ENCODE results near the gene PRPF18.
A peak's percentile ranks its signal among the peaks of the same experiment; 100 is the strongest.

The PRPF18 gene

DNA sequence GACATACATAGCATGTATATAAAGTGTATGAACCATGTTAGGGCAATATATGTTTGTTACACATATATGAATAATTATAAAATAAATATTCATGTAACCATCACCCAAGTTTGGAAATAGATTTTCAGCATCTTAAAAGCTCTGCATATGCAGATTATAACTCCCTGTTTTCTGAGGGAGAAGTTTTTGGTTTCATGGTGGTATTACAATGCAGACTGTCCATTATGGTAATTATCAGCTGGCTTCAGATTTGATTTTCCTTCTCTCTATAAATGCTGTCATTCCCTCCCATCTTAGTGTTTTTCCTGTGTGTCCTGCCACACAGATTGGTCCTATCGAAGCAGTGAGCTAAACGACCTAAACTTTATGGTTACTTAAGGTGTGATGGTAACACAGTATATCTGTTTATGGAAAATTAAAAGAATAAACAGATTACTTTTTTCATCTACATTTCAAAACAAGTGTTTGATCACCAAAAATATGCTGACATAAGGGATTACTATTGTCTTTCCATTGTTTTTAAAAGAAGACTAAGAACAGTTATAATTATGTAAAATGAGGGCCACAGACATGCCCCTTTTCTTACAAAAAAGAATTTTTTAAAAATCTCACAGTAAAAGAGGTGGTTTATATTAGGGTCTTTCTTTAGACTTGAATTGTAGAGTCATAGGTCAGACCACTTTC is 17.7 kb downstream of the PRPF18 start:
- no peaks in the 10 kb centered on the region for H3K9me3 ChIP-seq (ENCODE audit: control insufficient read depth, insufficient read depth, low read depth, low read length)
- no peak overlapping the region for H3K9ac ChIP-seq (ENCODE audit: low read length)
- no peak overlapping the region for H3K27ac ChIP-seq (ENCODE audit: low read depth, low read length)
- H3K4me3 ChIP-seq (ENCODE audit: low read depth, low read length), result no peak overlapping the region
- peaks cover 24% of the 10 kb centered on the region for H3K36me3 ChIP-seq (ENCODE audit: control insufficient read depth, insufficient read depth, low read length)
- H3K27me3 ChIP-seq (ENCODE audit: control insufficient read depth, insufficient read depth, low read length), result no peaks in the 10 kb centered on the region
- no peaks in the 10 kb centered on the region for H3K4me1 ChIP-seq (ENCODE audit: control insufficient read depth, insufficient read depth, low read length)

- Histone ChIP-seq H3K27ac (ENCODE audit: low read depth, low read length) (no peak overlapping the region), H3K9ac (ENCODE audit: low read length) (peak overlapping the region; percentile 12), H3K27me3 (ENCODE audit: control insufficient read depth, insufficient read depth, low read length) (no peaks in the 10 kb centered on the region), H3K4me3 (ENCODE audit: low read depth, low read length) (no peak overlapping the region), H3K36me3 (ENCODE audit: control insufficient read depth, insufficient read depth, low read length) (peaks cover 26% of the 10 kb centered on the region), H3K4me1 (ENCODE audit: control insufficient read depth, insufficient read depth, low read length) (no peaks in the 10 kb centered on the region), H3K9me3 (ENCODE audit: control insufficient read depth, insufficient read depth, low read depth, low read length) (no peaks in the 10 kb centered on the region)
Observed at GRCh38 chr10:13608246-13608853, 21.6 kb downstream of the PRPF18 start.

- no peak overlapping the region for H3K9ac ChIP-seq (ENCODE audit: low read length)
- H3K4me1 ChIP-seq (ENCODE audit: control insufficient read depth, insufficient read depth, low read length), result peaks cover 26% of the 10 kb centered on the region
- H3K27ac ChIP-seq (ENCODE audit: low read depth, low read length), result no peak overlapping the region
- H3K4me3 ChIP-seq (ENCODE audit: low read depth, low read length), result no peak overlapping the region
- no peaks in the 10 kb centered on the region for H3K27me3 ChIP-seq (ENCODE audit: control insufficient read depth, insufficient read depth, low read length)
- H3K36me3 ChIP-seq (ENCODE audit: control insufficient read depth, insufficient read depth, low read length), result peaks cover 20% of the 10 kb centered on the region
- H3K9me3 ChIP-seq (ENCODE audit: control insufficient read depth, insufficient read depth, low read depth, low read length), result no peaks in the 10 kb centered on the region
Observed at GRCh38 chr10:13612654-13613373, 26.0 kb downstream of the PRPF18 start.

DNA sequence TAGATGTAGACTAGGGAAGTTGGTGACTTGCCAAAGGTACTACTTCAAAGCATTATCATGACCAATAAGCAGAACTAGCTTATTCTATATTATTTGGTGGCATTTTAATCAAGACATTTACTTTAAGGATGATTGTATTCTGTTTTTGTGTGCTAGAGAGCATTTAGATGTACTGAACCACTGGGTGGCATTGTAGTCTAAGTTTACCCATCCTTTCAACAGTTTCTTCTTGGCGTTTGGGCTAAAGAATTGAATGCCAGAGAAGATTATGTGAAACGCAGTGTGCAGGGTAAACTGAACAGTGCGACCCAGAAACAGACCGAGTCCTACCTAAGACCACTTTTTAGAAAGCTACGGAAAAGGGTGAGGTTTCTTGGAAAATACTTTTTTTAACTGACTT is 26.8 kb downstream of the PRPF18 start:
- Histone ChIP-seq H3K27ac (ENCODE audit: low read depth, low read length) (no peak overlapping the region), H3K4me1 (ENCODE audit: control insufficient read depth, insufficient read depth, low read length) (peaks cover 26% of the 10 kb centered on the region), H3K9ac (ENCODE audit: low read length) (no peak overlapping the region), H3K27me3 (ENCODE audit: control insufficient read depth, insufficient read depth, low read length) (no peaks in the 10 kb centered on the region), H3K9me3 (ENCODE audit: control insufficient read depth, insufficient read depth, low read depth, low read length) (no peaks in the 10 kb centered on the region), H3K36me3 (ENCODE audit: control insufficient read depth, insufficient read depth, low read length) (peaks cover 23% of the 10 kb centered on the region), H3K4me3 (ENCODE audit: low read depth, low read length) (no peak overlapping the region)

- H3K9me3 ChIP-seq (ENCODE audit: control insufficient read depth, insufficient read depth, low read depth, low read length), result no peaks in the 10 kb centered on the region
- no peak overlapping the region for H3K4me3 ChIP-seq (ENCODE audit: low read depth, low read length)
- peaks cover 26% of the 10 kb centered on the region for H3K4me1 ChIP-seq (ENCODE audit: control insufficient read depth, insufficient read depth, low read length)
- H3K27me3 ChIP-seq (ENCODE audit: control insufficient read depth, insufficient read depth, low read length), result no peaks in the 10 kb centered on the region
- peaks cover 19% of the 10 kb centered on the region for H3K36me3 ChIP-seq (ENCODE audit: control insufficient read depth, insufficient read depth, low read length)
- peak overlapping the region; percentile 64; the same call in 1 of the 2 replicates for H3K27ac ChIP-seq (ENCODE audit: low read depth, low read length)
- H3K9ac ChIP-seq (ENCODE audit: low read length), result peak overlapping the region; percentile 12
Observed at GRCh38 chr10:13614530-13615332, 28.0 kb downstream of the PRPF18 start.

DNA sequence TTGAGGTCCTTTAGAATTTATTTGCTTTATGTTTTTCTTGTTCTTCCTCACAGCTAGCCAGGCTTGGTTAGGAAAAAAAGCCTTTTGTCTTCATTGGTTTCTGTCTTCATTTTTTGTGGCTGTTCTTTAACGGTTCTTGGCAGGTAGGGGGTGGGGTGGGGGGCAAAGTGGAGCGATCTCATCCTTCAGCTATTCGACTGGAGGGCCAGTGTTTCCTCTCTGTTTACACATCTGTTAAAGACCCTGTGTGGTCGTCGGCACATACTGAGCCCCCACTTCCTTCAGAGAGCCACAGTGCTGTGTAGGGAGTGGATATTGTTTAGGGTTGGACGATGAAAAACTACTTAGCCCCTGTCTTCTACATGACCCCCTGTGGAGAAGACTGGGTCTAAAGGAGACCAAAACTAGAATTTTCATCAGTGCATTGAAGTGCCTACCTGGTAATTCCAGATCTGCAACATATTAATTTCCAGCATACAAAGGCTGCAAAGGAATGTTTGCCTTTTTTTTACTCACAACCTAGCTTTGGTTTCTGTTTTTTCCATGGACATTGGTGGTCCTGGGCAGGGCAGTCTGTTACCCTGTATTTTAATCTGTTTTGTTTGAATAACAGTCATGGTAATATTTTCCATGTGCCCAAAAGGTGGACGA is 29.0 kb downstream of the PRPF18 start:
- H3K9ac ChIP-seq (ENCODE audit: low read length), result peak overlapping the region; percentile 29
- H3K27ac ChIP-seq (ENCODE audit: low read depth, low read length), result peak overlapping the region; percentile 64
- peaks cover 8% of the 10 kb centered on the region for H3K36me3 ChIP-seq (ENCODE audit: control insufficient read depth, insufficient read depth, low read length)
- no peak overlapping the region for H3K4me3 ChIP-seq (ENCODE audit: low read depth, low read length)
- H3K27me3 ChIP-seq (ENCODE audit: control insufficient read depth, insufficient read depth, low read length), result no peaks in the 10 kb centered on the region
- no peaks in the 10 kb centered on the region for H3K9me3 ChIP-seq (ENCODE audit: control insufficient read depth, insufficient read depth, low read depth, low read length)
- H3K4me1 ChIP-seq (ENCODE audit: control insufficient read depth, insufficient read depth, low read length), result peaks cover 26% of the 10 kb centered on the region

DNA sequence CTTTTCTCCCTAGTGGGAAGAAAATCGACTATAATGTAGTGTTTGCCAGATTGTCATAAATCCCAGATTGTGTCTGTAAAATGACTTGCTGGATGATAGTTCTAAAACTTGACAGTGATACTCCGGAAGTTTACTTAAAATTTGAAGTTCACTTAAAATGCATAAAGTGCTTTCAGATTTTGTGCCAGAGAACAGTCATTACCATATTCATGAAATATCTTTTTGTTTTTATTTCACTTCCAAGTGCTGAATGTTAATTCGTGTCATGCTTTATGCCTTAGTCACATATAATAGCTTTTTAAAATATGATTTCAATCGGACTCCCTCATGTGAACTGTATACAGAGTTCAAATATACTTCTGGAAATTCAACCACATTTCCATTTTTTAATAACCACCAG is 30.4 kb downstream of the PRPF18 start:
- no peak overlapping the region for H3K4me3 ChIP-seq (ENCODE audit: low read depth, low read length)
- no peaks in the 10 kb centered on the region for H3K27me3 ChIP-seq (ENCODE audit: control insufficient read depth, insufficient read depth, low read length)
- no peak overlapping the region for H3K27ac ChIP-seq (ENCODE audit: low read depth, low read length)
- H3K9me3 ChIP-seq (ENCODE audit: control insufficient read depth, insufficient read depth, low read depth, low read length), result no peaks in the 10 kb centered on the region
- peaks cover 26% of the 10 kb centered on the region for H3K4me1 ChIP-seq (ENCODE audit: control insufficient read depth, insufficient read depth, low read length)
- H3K36me3 ChIP-seq (ENCODE audit: control insufficient read depth, insufficient read depth, low read length), result peaks cover 4% of the 10 kb centered on the region; the same call in 1 of the 2 replicates
- no peak overlapping the region for H3K9ac ChIP-seq (ENCODE audit: low read length)

GRCh38 chr10:13621931-13622330 is 35.2 kb downstream of the PRPF18 start:
- Histone ChIP-seq H3K27ac (ENCODE audit: low read depth, low read length) (no peak overlapping the region), H3K4me1 (ENCODE audit: control insufficient read depth, insufficient read depth, low read length) (0 out of 2 replicates have a peak, but pooled peaks cover 2% of the 10 kb centered on the region), H3K9ac (ENCODE audit: low read length) (no peak overlapping the region), H3K27me3 (ENCODE audit: control insufficient read depth, insufficient read depth, low read length) (no peaks in the 10 kb centered on the region), H3K36me3 (ENCODE audit: control insufficient read depth, insufficient read depth, low read length) (peaks cover 4% of the 10 kb centered on the region; the same call in 1 of the 2 replicates), H3K9me3 (ENCODE audit: control insufficient read depth, insufficient read depth, low read depth, low read length) (no peaks in the 10 kb centered on the region), H3K4me3 (ENCODE audit: low read depth, low read length) (no peak overlapping the region)

DNA sequence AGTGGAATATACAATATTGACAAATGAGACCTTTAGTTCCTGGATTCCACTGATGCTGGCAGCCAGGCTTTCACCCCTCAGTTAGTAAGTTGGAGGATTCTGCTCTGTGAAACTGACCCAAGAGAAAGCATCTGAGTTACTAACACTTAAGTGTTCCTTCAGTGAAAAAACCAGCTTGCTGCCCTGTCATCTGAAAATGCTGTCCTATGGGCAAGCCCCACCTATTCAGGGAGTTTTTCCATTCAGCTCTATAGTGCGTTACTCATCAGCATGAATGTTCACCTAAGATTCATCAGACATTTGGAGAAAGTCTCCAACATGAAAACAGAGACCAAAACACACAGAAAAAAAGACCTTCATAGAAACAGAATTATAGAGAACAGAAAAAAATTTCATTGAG is 37.9 kb downstream of the PRPF18 start:
- no peak overlapping the region for H3K27ac ChIP-seq (ENCODE audit: low read depth, low read length)
- H3K9me3 ChIP-seq (ENCODE audit: control insufficient read depth, insufficient read depth, low read depth, low read length), result no peaks in the 10 kb centered on the region
- H3K27me3 ChIP-seq (ENCODE audit: control insufficient read depth, insufficient read depth, low read length), result no peaks in the 10 kb centered on the region
- peaks cover 19% of the 10 kb centered on the region for H3K4me1 ChIP-seq (ENCODE audit: control insufficient read depth, insufficient read depth, low read length)
- H3K4me3 ChIP-seq (ENCODE audit: low read depth, low read length), result no peak overlapping the region
- H3K9ac ChIP-seq (ENCODE audit: low read length), result no peak overlapping the region
- no peaks in the 10 kb centered on the region for H3K36me3 ChIP-seq (ENCODE audit: control insufficient read depth, insufficient read depth, low read length)

DNA sequence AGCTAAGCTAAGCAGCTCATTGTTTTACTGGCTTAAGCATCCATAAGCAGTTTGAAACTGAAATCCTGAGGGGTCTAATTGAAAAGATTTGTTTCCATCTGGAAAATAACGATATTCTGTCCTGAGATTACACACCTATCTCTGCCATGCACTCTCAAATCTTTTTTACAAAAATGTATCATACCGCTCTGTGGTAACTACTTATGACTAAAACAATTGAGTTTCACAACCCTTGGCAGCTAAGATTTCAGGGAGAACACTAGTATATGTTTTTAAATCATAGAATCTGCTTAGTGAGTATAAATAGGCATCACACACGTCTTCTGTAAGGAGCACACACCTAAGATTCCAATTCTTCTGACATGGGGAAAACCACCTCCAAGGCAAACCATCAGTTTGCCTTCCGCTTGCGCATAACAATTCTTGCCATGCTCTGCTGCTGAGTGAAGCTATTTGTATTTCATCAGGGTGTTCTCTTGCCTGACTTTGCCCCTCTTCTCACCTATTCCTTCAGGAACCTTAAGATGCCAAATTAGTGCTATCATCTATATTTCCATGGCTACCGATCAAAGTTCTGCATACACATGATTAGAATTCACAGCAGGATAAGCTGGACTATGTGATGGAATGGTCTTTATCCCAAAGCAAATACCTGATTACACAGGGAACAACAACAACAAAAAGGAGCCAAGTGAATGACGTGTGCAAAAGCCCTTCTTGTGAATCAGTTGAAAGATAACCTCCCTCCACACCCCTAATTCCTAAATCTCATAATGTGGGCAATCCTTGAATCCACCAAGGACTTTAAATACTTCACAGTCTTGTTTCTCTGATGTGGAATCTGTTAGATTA is 40.9 kb downstream of the PRPF18 start:
- H3K27ac ChIP-seq (ENCODE audit: low read depth, low read length), result no peak overlapping the region

More for the DNA sequence above, 40.9 kb downstream of the PRPF18 start:
- H3K4me1 ChIP-seq (ENCODE audit: control insufficient read depth, insufficient read depth, low read length), result peaks cover 19% of the 10 kb centered on the region
- H3K4me3 ChIP-seq (ENCODE audit: low read depth, low read length), result no peak overlapping the region
- H3K9me3 ChIP-seq (ENCODE audit: control insufficient read depth, insufficient read depth, low read depth, low read length), result no peaks in the 10 kb centered on the region
- H3K9ac ChIP-seq (ENCODE audit: low read length), result no peak overlapping the region
- peaks cover 4% of the 10 kb centered on the region; the same call in 1 of the 2 replicates for H3K36me3 ChIP-seq (ENCODE audit: control insufficient read depth, insufficient read depth, low read length)
- no peaks in the 10 kb centered on the region for H3K27me3 ChIP-seq (ENCODE audit: control insufficient read depth, insufficient read depth, low read length)
